Keratinocyte (primary cell): Measurements from ENCODE around the gene JOSD2. TPM values are rescaled to one million over a fixed set of nuclear protein-coding genes. Genes with fewer than 3 reads are reported as not detected.

Experiments
- DNase-seq: peaks from one replicate; pipeline ENCODE4 v3.0.0-alpha.2; 2011; ENCODE audit warnings: low read depth, missing footprints, low spot score
- FAIRE-seq: peaks from 2 replicates; lab custom pipeline; 2011; peaks lifted over from hg19 to GRCh38; lab: Jason Lieb, UNC
- H2AFZ ChIP-seq: 2 replicates; pipeline ENCODE4 v1.6.0; 2012; ENCODE audit warnings: low read length, control low read depth, inconsistent platforms; ENCODE audit not compliant: control insufficient read depth
- H3K27ac ChIP-seq: 2 replicates; pipeline ENCODE4 v1.5.1; 2011; ENCODE audit warnings: low read length; ENCODE audit not compliant: control insufficient read depth, insufficient read depth
- H3K27me3 ChIP-seq: 3 replicates; pipeline ENCODE4 v1.6.0; 2011; ENCODE audit warnings: low read length; ENCODE audit not compliant: control insufficient read depth, insufficient read depth; ENCODE audit errors: extremely low read depth
- H3K36me3 ChIP-seq, 2 experiments: 2 replicates in 1 of 2; 3 replicates in 1 of 2; pipeline ENCODE4 v1.5.1; 2011; ENCODE audit warnings: low read length in 2 of 2, mild to moderate bottlenecking in 1 of 2; ENCODE audit not compliant: control insufficient read depth in 2 of 2, insufficient read depth in 2 of 2; ENCODE audit errors: extremely low read depth in 1 of 2
- H3K4me1 ChIP-seq: 3 replicates; pipeline ENCODE4 v1.5.1; 2011; ENCODE audit warnings: low read length; ENCODE audit not compliant: control insufficient read depth, insufficient read depth; ENCODE audit errors: extremely low read depth
- H3K4me2 ChIP-seq: 3 replicates; pipeline ENCODE4 v1.6.0; 2011; ENCODE audit warnings: low read depth, low read length; ENCODE audit not compliant: control insufficient read depth, insufficient read depth; ENCODE audit errors: extremely low read depth
- H3K4me3 ChIP-seq, 3 experiments: fragments of 200-600 bp in 1 of 3; sonication (generic) in 1 of 3; 2 replicates in 2 of 3; 3 replicates in 1 of 3; pipeline ENCODE4 v1.5.1; 2011 to 2016; ENCODE audit warnings: low read length in 3 of 3, mild to moderate bottlenecking in 3 of 3, control low read depth in 2 of 3, inconsistent platforms in 1 of 3, low read depth in 1 of 3, mixed read lengths in 1 of 3, mixed run types in 1 of 3, moderate library complexity in 1 of 3; ENCODE audit not compliant: control insufficient read depth in 2 of 3, insufficient read depth in 2 of 3; ENCODE audit errors: extremely low read depth in 1 of 3
- H3K79me2 ChIP-seq: 2 replicates; pipeline ENCODE4 v1.6.0; 2012; ENCODE audit warnings: low read length; ENCODE audit not compliant: control insufficient read depth, insufficient read depth
- H3K9ac ChIP-seq: 3 replicates; pipeline ENCODE4 v1.6.0; 2011; ENCODE audit warnings: low read length; ENCODE audit not compliant: control insufficient read depth, insufficient read depth; ENCODE audit errors: extremely low read depth
- H3K9me1 ChIP-seq: 3 replicates; pipeline ENCODE4 v1.6.0; 2011; ENCODE audit warnings: low read length; ENCODE audit not compliant: control insufficient read depth, insufficient read depth; ENCODE audit errors: extremely low read depth
- H3K9me3 ChIP-seq: 2 replicates; pipeline ENCODE4 v1.5.1; 2012; ENCODE audit warnings: low read depth, low read length; ENCODE audit not compliant: control insufficient read depth
- H4K20me1 ChIP-seq: 3 replicates; pipeline ENCODE4 v1.6.0; 2011; ENCODE audit warnings: low read length; ENCODE audit not compliant: control insufficient read depth, insufficient read depth; ENCODE audit errors: extremely low read depth
- CTCF ChIP-seq, 3 experiments: IDR thresholded peaks in 1 of 3; conservative IDR thresholded peaks in 1 of 3; optimal IDR thresholded peaks in 1 of 3; 2 replicates in 2 of 3; 3 replicates in 1 of 3; pipeline versions ENCODE3 to v1.5.1; 2011; ENCODE audit warnings: low read length in 3 of 3, mild to moderate bottlenecking in 3 of 3, moderate library complexity in 2 of 3, control low read depth in 1 of 3, inconsistent platforms in 1 of 3; ENCODE audit not compliant: insufficient read depth in 2 of 3; ENCODE audit errors: extremely low read depth in 1 of 3
- EZH2 ChIP-seq: IDR thresholded peaks from one replicate; pipeline ENCODE4 v1.6.1; 2012; ENCODE audit warnings: inconsistent platforms, mild to moderate bottlenecking, low read length, moderate library complexity
- dilution Hi-C: fragments of 300-500 bp; cut with MboI; formaldehyde crosslinking; loops from one replicate; pipeline ENCODE4 v1.7.0; 2020; ENCODE audit warnings: low sequenced_read_pairs; ENCODE audit not compliant: extremely low pct_ligation_motif_present
- polyA plus RNA-seq, 5 experiments: library from polyadenylated mRNA; depleted of rRNA in 3 of 5; stranded (reverse) in 3 of 5; stranded (forward) in 1 of 5; unstranded in 1 of 5; fragments of >200 nt; gene quantifications; 1 replicate in 1 of 5; 2 replicates in 3 of 5; 3 replicates in 1 of 5; pipeline versions ENCODE4 v1.2.1 to v1.2.3, GENCODE V29; 2011 to 2012; ENCODE audit warnings: missing spikeins in 2 of 5, low read depth in 1 of 5, low replicate concordance in 1 of 5

Gene JOSD2
- polyA plus RNA-seq, 1 donor (not counting 4 experiments of a cell fraction or from before 2014, with no cell fraction given): 18.7 TPM

- Histone ChIP-seq H3K4me2 (no peak overlapping the region), H4K20me1 (no peaks in the 10 kb centered on the region), H3K9me1 (no peaks in the 10 kb centered on the region), H3K4me1 (no peaks in the 10 kb centered on the region), H3K9me3 (no peaks in the 10 kb centered on the region), H3K27ac (no peak overlapping the region), H2AFZ (peak overlapping the region; percentile 37), H3K9ac (no peak overlapping the region), H3K36me3 (no peaks in the 10 kb centered on the region), H3K4me3 (no peak overlapping the region), H3K79me2 (no peaks in the 10 kb centered on the region), H3K27me3 (peaks cover 8% of the 10 kb centered on the region)
- no peak for DNase-seq
- TF ChIP-seq EZH2 (no peak), CTCF (optimal IDR thresholded peaks at IDR 0.05 in 1 of 3, IDR thresholded peaks at IDR 0.05 in 1 of 3, conservative IDR thresholded peaks at IDR 0.05 in 1 of 3; ENCODE audit: extremely low read depth in 1 of 3, insufficient read depth in 2 of 3, low read length in 3 of 3) (no peak)
- dilution Hi-C loops: no loop called here
- no peak for FAIRE-seq
These were observed 6.1 kb upstream of the JOSD2 start for GRCh38 chr19:50516964-50517703.

- no peak overlapping the region for H3K4me3 ChIP-seq
These were observed 5.5 kb upstream of the JOSD2 start for GRCh38 chr19:50516456-50516855.

More at GRCh38 chr19:50516456-50516855, 5.5 kb upstream of the JOSD2 start:
- Histone ChIP-seq H3K9me3 (no peaks in the 10 kb centered on the region), H3K9me1 (no peaks in the 10 kb centered on the region), H3K4me2 (peak overlapping the region; percentile 16), H3K36me3 (no peaks in the 10 kb centered on the region), H3K27ac (no peak overlapping the region), H4K20me1 (no peaks in the 10 kb centered on the region), H3K9ac (no peak overlapping the region), H3K4me1 (no peaks in the 10 kb centered on the region), H3K27me3 (peaks cover 8% of the 10 kb centered on the region), H3K79me2 (no peaks in the 10 kb centered on the region), H2AFZ (no peak overlapping the region)
- DNase-seq (no peak), FAIRE-seq (no peak)
- dilution Hi-C loops: no loop called here
- TF ChIP-seq EZH2: no peak
- TF ChIP-seq CTCF (optimal IDR thresholded peaks at IDR 0.05 in 1 of 3, IDR thresholded peaks at IDR 0.05 in 1 of 3, conservative IDR thresholded peaks at IDR 0.05 in 1 of 3; ENCODE audit: extremely low read depth in 1 of 3, insufficient read depth in 2 of 3, low read length in 3 of 3): no peak
